ENCODE measurements around the gene GNAQ. TPM values are rescaled to one million over a fixed set of nuclear protein-coding genes. Genes with fewer than 3 reads are reported as not detected.

Gene GNAQ
- total RNA-seq, 1 experiment from 2014 or later, result 34.1 TPM

DNA sequence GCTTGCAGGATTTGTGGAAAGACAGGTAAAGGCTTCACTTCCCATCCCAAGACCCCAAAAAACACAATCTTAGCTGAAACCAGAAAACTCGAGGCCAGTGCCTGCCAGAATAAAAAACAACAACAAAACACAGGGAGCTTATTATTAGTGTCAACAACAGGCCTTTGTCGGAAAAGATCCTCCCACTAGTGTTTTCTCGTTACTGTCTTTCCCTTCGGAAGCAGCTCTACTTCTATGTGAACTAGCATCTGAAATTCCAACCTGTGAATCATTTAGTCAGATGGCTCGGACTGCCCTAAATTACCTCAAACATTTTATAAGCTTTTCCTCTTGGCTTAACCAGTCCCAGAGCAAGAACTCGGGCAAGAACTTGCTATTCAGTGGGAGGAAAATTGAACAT, 261.3 kb downstream of the GNAQ start:
- intact Hi-C loops (cut with micrococcal nuclease; ENCODE audit: unreplicated experiment), result no loop called here
- Mint-ChIP-seq H3K9me3 (ENCODE audit: low read depth, unreplicated experiment) (no peaks in the 10 kb centered on the region), H3K4me3 (ENCODE audit: low read depth, unreplicated experiment) (no peak overlapping the region), H3K27me3 (ENCODE audit: unreplicated experiment) (no peaks in the 10 kb centered on the region), H3K4me1 (ENCODE audit: low read depth, unreplicated experiment) (no peaks in the 10 kb centered on the region), H3K36me3 (ENCODE audit: insufficient read depth, unreplicated experiment) (no peaks in the 10 kb centered on the region), H3K27ac (ENCODE audit: unreplicated experiment) (no peak overlapping the region)
- no peak for DNase-seq
- TF ChIP-seq, protein P1, sequence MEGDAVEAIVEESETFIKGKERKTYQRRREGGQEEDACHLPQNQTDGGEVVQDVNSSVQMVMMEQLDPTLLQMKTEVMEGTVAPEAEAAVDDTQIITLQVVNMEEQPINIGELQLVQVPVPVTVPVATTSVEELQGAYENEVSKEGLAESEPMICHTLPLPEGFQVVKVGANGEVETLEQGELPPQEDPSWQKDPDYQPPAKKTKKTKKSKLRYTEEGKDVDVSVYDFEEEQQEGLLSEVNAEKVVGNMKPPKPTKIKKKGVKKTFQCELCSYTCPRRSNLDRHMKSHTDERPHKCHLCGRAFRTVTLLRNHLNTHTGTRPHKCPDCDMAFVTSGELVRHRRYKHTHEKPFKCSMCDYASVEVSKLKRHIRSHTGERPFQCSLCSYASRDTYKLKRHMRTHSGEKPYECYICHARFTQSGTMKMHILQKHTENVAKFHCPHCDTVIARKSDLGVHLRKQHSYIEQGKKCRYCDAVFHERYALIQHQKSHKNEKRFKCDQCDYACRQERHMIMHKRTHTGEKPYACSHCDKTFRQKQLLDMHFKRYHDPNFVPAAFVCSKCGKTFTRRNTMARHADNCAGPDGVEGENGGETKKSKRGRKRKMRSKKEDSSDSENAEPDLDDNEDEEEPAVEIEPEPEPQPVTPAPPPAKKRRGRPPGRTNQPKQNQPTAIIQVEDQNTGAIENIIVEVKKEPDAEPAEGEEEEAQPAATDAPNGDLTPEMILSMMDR (IDR thresholded peaks at IDR 0.05; ENCODE audit: unreplicated experiment), result no peak
- CTCF ChIA-PET, result interaction anchor here (0.6 kb wide), 1 partner anchor 371 kb away, joined by 3 read pairs; no protein-coding TSS in a partner anchor
- BruUV-seq (replicated peaks), result no TSS peak

DNA sequence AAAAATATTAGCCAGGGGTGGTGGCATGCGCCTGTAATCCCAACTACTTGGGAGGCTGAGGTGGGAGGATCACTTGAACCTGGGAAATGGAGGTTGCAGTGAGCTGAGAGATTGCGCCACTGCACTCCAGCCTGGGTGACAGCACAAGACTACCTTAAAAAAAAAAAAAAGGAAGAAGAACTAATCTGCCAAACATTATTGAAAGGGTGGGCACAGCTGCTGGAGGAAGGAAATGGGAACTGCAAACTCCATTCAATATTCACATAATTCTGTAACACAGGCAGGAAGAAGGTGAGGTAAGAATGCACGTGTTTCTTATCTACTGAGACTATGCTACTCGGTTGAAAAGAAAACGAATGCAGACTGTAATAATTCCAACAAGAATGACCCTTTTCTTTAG, 262.4 kb downstream of the GNAQ start:
- TF ChIP-seq, protein P1 (IDR thresholded peaks at IDR 0.05; ENCODE audit: unreplicated experiment), result no peak
- H3K9me3 Mint-ChIP-seq (ENCODE audit: low read depth, unreplicated experiment), result no peaks in the 10 kb centered on the region
- no peak overlapping the region for H3K4me3 Mint-ChIP-seq (ENCODE audit: low read depth, unreplicated experiment)
- no peak overlapping the region for H3K27ac Mint-ChIP-seq (ENCODE audit: unreplicated experiment)
- H3K27me3 Mint-ChIP-seq (ENCODE audit: unreplicated experiment), result no peaks in the 10 kb centered on the region
- no peaks in the 10 kb centered on the region for H3K36me3 Mint-ChIP-seq (ENCODE audit: insufficient read depth, unreplicated experiment)
- CTCF ChIA-PET, result no interaction called here
- no TSS peak for BruUV-seq (replicated peaks)
- no peak for DNase-seq
- no peaks in the 10 kb centered on the region for H3K4me1 Mint-ChIP-seq (ENCODE audit: low read depth, unreplicated experiment)
- intact Hi-C loops (cut with micrococcal nuclease; ENCODE audit: unreplicated experiment), result loop anchor here (5.0 kb wide), 1 partner anchor 312 kb away; no protein-coding TSS in a partner anchor

DNA sequence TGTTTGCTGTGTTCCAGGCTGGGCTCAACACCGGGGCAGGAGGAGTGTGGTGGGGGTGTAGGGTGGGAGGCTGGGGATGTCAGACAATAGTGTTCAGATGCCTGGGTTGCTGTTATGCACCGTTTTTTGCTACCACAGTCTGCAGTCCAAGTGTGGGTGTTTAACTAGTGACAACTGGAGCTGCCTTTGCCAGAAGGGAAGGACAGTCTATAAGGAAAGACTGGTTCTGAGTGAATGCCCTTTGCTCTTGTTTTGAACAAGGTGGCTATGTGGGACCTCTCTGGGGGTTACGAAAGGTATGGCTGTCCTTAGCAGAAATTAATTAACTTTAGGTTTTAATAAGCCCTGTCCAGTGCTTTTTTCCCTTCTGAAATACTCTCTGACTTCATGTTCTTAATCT, 265.0 kb downstream of the GNAQ start:
- no peak for DNase-seq
- Mint-ChIP-seq H3K27me3 (ENCODE audit: unreplicated experiment) (no peaks in the 10 kb centered on the region), H3K4me1 (ENCODE audit: low read depth, unreplicated experiment) (no peaks in the 10 kb centered on the region), H3K9me3 (ENCODE audit: low read depth, unreplicated experiment) (no peaks in the 10 kb centered on the region), H3K36me3 (ENCODE audit: insufficient read depth, unreplicated experiment) (no peaks in the 10 kb centered on the region), H3K27ac (ENCODE audit: unreplicated experiment) (no peak overlapping the region), H3K4me3 (ENCODE audit: low read depth, unreplicated experiment) (no peak overlapping the region)
- no TSS peak for BruUV-seq (replicated peaks)
- intact Hi-C loops (cut with micrococcal nuclease; ENCODE audit: unreplicated experiment), result loop anchor here (5.0 kb wide), 1 partner anchor 309 kb away; no protein-coding TSS in a partner anchor
- CTCF ChIA-PET, result interaction anchor here (1.0 kb wide), 1 partner anchor 211 kb away, joined by 3 read pairs; no protein-coding TSS in a partner anchor
- TF ChIP-seq, protein P1 (IDR thresholded peaks at IDR 0.05; ENCODE audit: unreplicated experiment), result no peak

DNA sequence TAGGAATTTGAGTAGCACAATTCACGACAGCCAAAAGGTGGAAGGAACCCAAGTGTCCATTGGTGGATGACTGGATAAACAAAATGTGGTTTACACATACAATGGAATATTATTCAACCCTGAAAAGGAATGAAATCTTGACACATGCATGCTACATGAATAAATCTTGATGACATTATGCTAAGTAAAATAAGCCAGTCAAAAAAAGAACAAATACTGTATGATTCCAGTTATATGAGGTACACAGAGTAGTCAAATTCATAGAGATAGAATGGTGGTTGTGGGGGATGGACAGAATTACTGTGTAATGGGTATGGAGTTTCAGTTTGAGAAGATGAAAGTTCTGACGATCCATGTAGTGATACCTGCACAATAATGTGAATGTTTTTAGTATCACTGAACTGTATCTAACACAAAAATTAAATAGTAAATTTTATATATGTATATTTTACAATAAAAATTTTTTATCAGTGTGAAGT, 265.8 kb downstream of the GNAQ start:
- DNase-seq, result no peak
- Mint-ChIP-seq H3K36me3 (ENCODE audit: insufficient read depth, unreplicated experiment) (no peaks in the 10 kb centered on the region), H3K27me3 (ENCODE audit: unreplicated experiment) (no peaks in the 10 kb centered on the region), H3K4me3 (ENCODE audit: low read depth, unreplicated experiment) (no peak overlapping the region), H3K4me1 (ENCODE audit: low read depth, unreplicated experiment) (no peaks in the 10 kb centered on the region), H3K9me3 (ENCODE audit: low read depth, unreplicated experiment) (no peaks in the 10 kb centered on the region), H3K27ac (ENCODE audit: unreplicated experiment) (no peak overlapping the region)
- CTCF ChIA-PET, result interaction anchor here (1.0 kb wide), 1 partner anchor 212 kb away, joined by 3 read pairs; no protein-coding TSS in a partner anchor
- BruUV-seq (replicated peaks), result no TSS peak
- intact Hi-C loops (cut with micrococcal nuclease; ENCODE audit: unreplicated experiment), result loop anchor here (5.0 kb wide), 1 partner anchor 309 kb away; no protein-coding TSS in a partner anchor
- TF ChIP-seq, protein P1 (IDR thresholded peaks at IDR 0.05; ENCODE audit: unreplicated experiment), result no peak
